GM21515 (cell line): Measurements from ENCODE around the gene LBHD1.
"Not testable (repeated sequence)": the region's sequence is repeated elsewhere in the genome, so short reads cannot be mapped to it uniquely, and the experiment has no call there.

Source experiments
- ATAC-seq: cut with Tn5 transposase; IDR thresholded peaks from one replicate; pipeline ENCODE4 v1.9.1; 2021; ENCODE audit not compliant: unreplicated experiment

LBHD1 gene

GRCh38 chr11:62671608-62672389 lies at the start of gene LBHD1, which contains the start of gene UQCC3:
Gene LBHD1 (minus strand): TSS chr11:62672267. CDS start chr11:62670031, 2,236 bp downstream.
Gene UQCC3 (plus strand): TSS chr11:62671673. CDS start chr11:62671746, 73 bp downstream.
- peak; percentile 45 for ATAC-seq

GRCh38 chr11:62719302-62719978 lies 47.4 kb upstream of the LBHD1 start:
- ATAC-seq, result no peak

- ATAC-seq, result no peak
These were observed 44.7 kb upstream of the LBHD1 start for GRCh38 chr11:62716816-62717215.

- ATAC-seq, result no peak
These were observed 44.1 kb upstream of the LBHD1 start for GRCh38 chr11:62716206-62716605.

GRCh38 chr11:62715150-62716130 lies 43.4 kb upstream of the LBHD1 start:
- ATAC-seq, result no peak

- ATAC-seq, result no peak
These were observed 41.3 kb upstream of the LBHD1 start for GRCh38 chr11:62713343-62713742.

- no peak for ATAC-seq
These were observed 40.8 kb upstream of the LBHD1 start for GRCh38 chr11:62712861-62713260.

GRCh38 chr11:62712276-62712812 lies 40.3 kb upstream of the LBHD1 start:
- no peak for ATAC-seq

GRCh38 chr11:62710001-62710345 lies 37.9 kb upstream of the LBHD1 start:
- peak; percentile 4 for ATAC-seq

- peak; percentile 62 for ATAC-seq
These were observed 37.4 kb upstream of the LBHD1 start for GRCh38 chr11:62709247-62710000.

- ATAC-seq, result no peak
These were observed 36.7 kb upstream of the LBHD1 start for GRCh38 chr11:62708793-62709192.

- ATAC-seq, result no peak
These were observed 36.3 kb upstream of the LBHD1 start for GRCh38 chr11:62708392-62708791.

GRCh38 chr11:62707277-62707861 lies 35.3 kb upstream of the LBHD1 start, which contains the start of the genes BSCL2 and GNG3:
Gene BSCL2 (minus strand): TSS chr11:62707424. CDS start chr11:62707195, 229 bp downstream.
Gene GNG3 (plus strand): TSS chr11:62707676. CDS start chr11:62708296, 620 bp downstream.
- ATAC-seq, result no peak

- ATAC-seq, result no peak
These were observed 34.8 kb upstream of the LBHD1 start for GRCh38 chr11:62706850-62707247.

- ATAC-seq, result peak; percentile 53
These were observed 34.1 kb upstream of the LBHD1 start for GRCh38 chr11:62705880-62706849.

GRCh38 chr11:62705413-62705812 lies 33.3 kb upstream of the LBHD1 start:
- no peak for ATAC-seq

GRCh38 chr11:62703921-62704320 lies 31.9 kb upstream of the LBHD1 start:
- not testable (repeated sequence) for ATAC-seq

GRCh38 chr11:62702246-62702645 lies 30.2 kb upstream of the LBHD1 start:
- ATAC-seq, result no peak
